B cell (primary cell): ENCODE data around the gene CTNNA3.

ENCODE experiments used
- EZH2 ChIP-seq: IDR thresholded peaks from 2 replicates; pipeline ENCODE4 v1.6.1; 2012; ENCODE audit warnings: borderline replicate concordance, low read depth, mild to moderate bottlenecking, moderate library complexity, low read length; ENCODE audit not compliant: insufficient read depth, poor library complexity, severe bottlenecking
- TF ChIP-seq, protein P1 (sequence below): fragments of 200-600 bp; IDR thresholded peaks from one replicate; pipeline ENCODE4 v1.8.0; 2022; ENCODE audit warnings: antibody characterized with exemption, mild to moderate bottlenecking

DNA sequence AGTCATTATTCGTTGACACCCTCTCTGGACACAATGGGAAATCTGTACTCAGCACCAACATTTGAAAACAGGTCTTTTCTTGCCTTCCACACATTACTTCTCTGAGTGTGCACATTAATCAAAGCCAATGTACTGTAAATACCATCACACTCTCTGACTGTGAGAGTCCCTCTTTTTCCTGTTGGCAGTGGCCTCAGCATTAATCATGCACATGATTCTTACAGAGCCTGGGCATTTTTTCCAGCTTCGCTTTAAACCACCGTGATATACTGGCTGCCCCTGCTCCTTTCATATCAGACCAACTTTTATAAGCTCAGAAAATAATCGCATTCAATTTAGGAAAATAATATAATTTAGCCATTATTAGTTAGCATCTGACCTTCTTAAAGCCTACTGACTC lies 1689.6 kb downstream of the CTNNA3 start:
- TF ChIP-seq, protein P1, sequence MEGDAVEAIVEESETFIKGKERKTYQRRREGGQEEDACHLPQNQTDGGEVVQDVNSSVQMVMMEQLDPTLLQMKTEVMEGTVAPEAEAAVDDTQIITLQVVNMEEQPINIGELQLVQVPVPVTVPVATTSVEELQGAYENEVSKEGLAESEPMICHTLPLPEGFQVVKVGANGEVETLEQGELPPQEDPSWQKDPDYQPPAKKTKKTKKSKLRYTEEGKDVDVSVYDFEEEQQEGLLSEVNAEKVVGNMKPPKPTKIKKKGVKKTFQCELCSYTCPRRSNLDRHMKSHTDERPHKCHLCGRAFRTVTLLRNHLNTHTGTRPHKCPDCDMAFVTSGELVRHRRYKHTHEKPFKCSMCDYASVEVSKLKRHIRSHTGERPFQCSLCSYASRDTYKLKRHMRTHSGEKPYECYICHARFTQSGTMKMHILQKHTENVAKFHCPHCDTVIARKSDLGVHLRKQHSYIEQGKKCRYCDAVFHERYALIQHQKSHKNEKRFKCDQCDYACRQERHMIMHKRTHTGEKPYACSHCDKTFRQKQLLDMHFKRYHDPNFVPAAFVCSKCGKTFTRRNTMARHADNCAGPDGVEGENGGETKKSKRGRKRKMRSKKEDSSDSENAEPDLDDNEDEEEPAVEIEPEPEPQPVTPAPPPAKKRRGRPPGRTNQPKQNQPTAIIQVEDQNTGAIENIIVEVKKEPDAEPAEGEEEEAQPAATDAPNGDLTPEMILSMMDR, result no peak
- TF ChIP-seq EZH2, result no peak
